GM23248 (cell line): Measurements from ENCODE around the gene ALDH3B2. TPM values are rescaled to one million over a fixed set of nuclear protein-coding genes. Genes with fewer than 3 reads are reported as not detected.

Source experiments
- DNase-seq: peaks from one replicate; pipeline ENCODE4 v3.0.0-alpha.2; 2015
- H2AFZ ChIP-seq: fragments of 200-600 bp; sonication (generic); 2 replicates; pipeline ENCODE4 v1.6.1; 2016; ENCODE audit warnings: antibody characterized with exemption
- H3F3A ChIP-seq: fragments of 200-600 bp; sonication (generic); 2 replicates; pipeline ENCODE4 v1.6.1; 2016; ENCODE audit warnings: mild to moderate bottlenecking, antibody characterized with exemption, mixed run types; ENCODE audit not compliant: insufficient read depth
- H3K27ac ChIP-seq: fragments of 200-600 bp; sonication (generic); 2 replicates; pipeline ENCODE4 v1.5.1; 2016; ENCODE audit warnings: mild to moderate bottlenecking
- H3K27me3 ChIP-seq: fragments of 200-600 bp; sonication (generic); replicated peaks from 2 replicates; pipeline ENCODE4 v1.6.1; 2016; ENCODE audit warnings: mild to moderate bottlenecking; ENCODE audit not compliant: insufficient read depth
- H3K36me3 ChIP-seq: fragments of 200-600 bp; sonication (generic); 2 replicates; pipeline ENCODE4 v1.6.1; 2016; ENCODE audit warnings: low read depth, mild to moderate bottlenecking
- H3K4me1 ChIP-seq: fragments of 200-600 bp; sonication (generic); 2 replicates; pipeline ENCODE4 v1.6.1; 2016; ENCODE audit warnings: mild to moderate bottlenecking; ENCODE audit not compliant: insufficient read depth
- H3K4me2 ChIP-seq: fragments of 200-600 bp; sonication (generic); one replicate; pipeline ENCODE4 v1.6.1; 2016; ENCODE audit warnings: mild to moderate bottlenecking; ENCODE audit not compliant: unreplicated experiment
- H3K4me3 ChIP-seq: fragments of 200-600 bp; sonication (generic); 2 replicates; pipeline ENCODE4 v1.5.1; 2016; ENCODE audit warnings: mild to moderate bottlenecking
- H3K79me2 ChIP-seq: fragments of 200-600 bp; sonication (generic); 2 replicates; pipeline ENCODE4 v1.6.1; 2016; ENCODE audit warnings: mild to moderate bottlenecking; ENCODE audit not compliant: insufficient read depth
- H3K9ac ChIP-seq: fragments of 200-600 bp; sonication (generic); 2 replicates; pipeline ENCODE4 v1.6.1; 2016; ENCODE audit warnings: mild to moderate bottlenecking
- H3K9me2 ChIP-seq: fragments of 200-600 bp; sonication (generic); 2 replicates; pipeline ENCODE4 v1.6.1; 2016; ENCODE audit warnings: mixed run types, mild to moderate bottlenecking, moderate library complexity; ENCODE audit not compliant: insufficient read depth
- H3K9me3 ChIP-seq: fragments of 200-600 bp; sonication (generic); one replicate; pipeline ENCODE4 v1.6.1; 2017; ENCODE audit warnings: low read depth
- H4K20me1 ChIP-seq: fragments of 200-600 bp; sonication (generic); 2 replicates; pipeline ENCODE4 v1.6.0; 2016; ENCODE audit not compliant: insufficient read depth
- EZH2 ChIP-seq: fragments of 200-600 bp; sonication (generic); IDR thresholded peaks from 2 replicates; pipeline ENCODE4 v1.6.1; 2018; ENCODE audit warnings: antibody characterized with exemption, mild to moderate bottlenecking; ENCODE audit not compliant: insufficient read depth, poor library complexity, severe bottlenecking
- EZH2phosphoT487 ChIP-seq: fragments of 200-600 bp; sonication (generic); IDR thresholded peaks from 2 replicates; pipeline ENCODE4 v1.6.1; 2018; ENCODE audit warnings: antibody characterized with exemption, moderate library complexity, mild to moderate bottlenecking, low read depth; ENCODE audit not compliant: insufficient read depth
- WGBS, 2 experiments: methylation state at CpG; one replicate each; pipeline ENCODE4 v1.1.6; 2015 to 2017; ENCODE audit warnings: low lambda C conversion rate in 2 of 2, low coverage in 1 of 2; ENCODE audit errors: missing lambda C conversion rate in 2 of 2; 5-methylcytosine and 5-hydroxymethylcytosine counted together
- in situ Hi-C: fragments of 300-500 bp; cut with MboI; formaldehyde crosslinking; loops from 2 replicates; pipeline ENCODE4 v1.15.0; 2020
- polyA plus RNA-seq: library from polyadenylated mRNA; unstranded; fragments of >200 nt; fragmentation: Nextera tagmentation; extraction: Ambion mirVana; gene quantifications from 2 replicates; pipeline ENCODE4 v1.2.1, GENCODE V29; 2016
- total RNA-seq: library from RNA; depleted of rRNA; stranded (reverse); fragments of >200 nt; shearing (Covaris generic); gene quantifications from 2 replicates; pipeline ENCODE4 v1.2.3, GENCODE V29; 2014

The ALDH3B2 gene
- total and polyA plus RNA-seq, 2 experiments from 2014 or later = not detected

DNA sequence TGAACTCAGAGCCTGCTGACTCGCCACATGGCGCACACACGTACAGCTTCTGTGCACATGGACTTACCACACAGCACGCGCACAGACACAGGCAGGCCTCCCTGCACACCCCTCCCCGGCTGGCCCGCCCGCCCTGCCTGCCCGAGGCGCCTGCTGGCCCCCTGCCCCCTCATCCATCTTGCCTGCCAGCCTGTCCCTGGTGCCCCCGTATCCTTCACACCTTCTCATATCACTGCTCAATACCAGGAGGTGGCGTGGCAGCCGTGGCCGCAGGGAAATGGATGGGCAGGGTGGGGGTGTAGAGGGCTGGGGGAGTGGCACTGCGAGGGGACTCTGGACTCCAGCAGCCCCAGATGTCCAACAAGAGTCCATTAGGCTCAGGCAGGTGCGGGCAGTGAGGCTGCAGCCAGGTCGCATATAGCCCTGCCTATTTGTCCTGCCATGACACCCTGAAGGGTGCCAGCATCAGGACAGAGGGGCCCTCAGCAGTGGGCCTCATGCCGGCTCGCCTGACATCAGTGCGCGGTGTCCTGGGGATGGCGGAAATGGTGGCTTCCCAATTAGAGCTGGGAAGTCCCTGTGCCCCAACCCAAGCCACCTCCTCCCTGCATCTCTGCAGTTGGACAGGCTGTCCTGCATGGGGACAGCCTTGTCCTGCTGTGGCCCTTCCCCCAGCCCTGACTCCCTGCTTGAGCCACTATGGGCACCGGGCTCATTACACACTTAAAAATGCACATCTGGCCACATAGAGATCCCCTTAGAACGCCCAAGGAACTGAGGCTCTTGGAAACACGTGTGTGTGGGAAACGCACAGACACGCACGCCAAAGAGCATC, 32.9 kb downstream of the ALDH3B2 start:
- in situ Hi-C loops = no loop called here
- no peaks in the 10 kb centered on the region for H3K79me2 ChIP-seq
- no peaks in the 10 kb centered on the region for H3K4me1 ChIP-seq
- H3K9me3 ChIP-seq = no peaks in the 10 kb centered on the region
- H3K27me3 ChIP-seq = peaks cover 8% of the 10 kb centered on the region; the same call in 1 of the 2 replicates
- no peak for DNase-seq
- H4K20me1 ChIP-seq = no peaks in the 10 kb centered on the region
- H2AFZ ChIP-seq = no peak overlapping the region
- H3K9ac ChIP-seq = no peak overlapping the region
- H3K27ac ChIP-seq = no peak overlapping the region
- H3K4me3 ChIP-seq = no peak overlapping the region
- H3F3A ChIP-seq = no peaks in the 10 kb centered on the region
- WGBS, 2 experiments = 19% methylated on average over 26 to 28 of the region's 28 CpGs
- no peak overlapping the region for H3K4me2 ChIP-seq
- H3K9me2 ChIP-seq = no peaks in the 10 kb centered on the region
- no peaks in the 10 kb centered on the region for H3K36me3 ChIP-seq
- TF ChIP-seq EZH2phosphoT487 (no peak), EZH2 (no peak)

GRCh38 chr11:67640758-67641337, 33.6 kb downstream of the ALDH3B2 start:
- no peaks in the 10 kb centered on the region for H3K79me2 ChIP-seq
- WGBS, 2 experiments = 1 to 3% methylated on average over 10 to 12 of the region's 12 CpGs
- H2AFZ ChIP-seq = no peak overlapping the region
- TF ChIP-seq EZH2 = no peak
- no peak for TF ChIP-seq EZH2phosphoT487
- no peak overlapping the region for H3K4me2 ChIP-seq
- no peak overlapping the region for H3K4me3 ChIP-seq
- no peak for DNase-seq
- no peak overlapping the region for H3K9ac ChIP-seq
- H4K20me1 ChIP-seq = no peaks in the 10 kb centered on the region
- no peaks in the 10 kb centered on the region for H3K36me3 ChIP-seq
- H3K9me3 ChIP-seq = no peaks in the 10 kb centered on the region
- H3K9me2 ChIP-seq = no peaks in the 10 kb centered on the region
- in situ Hi-C loops = no loop called here
- H3F3A ChIP-seq = no peaks in the 10 kb centered on the region
- H3K27me3 ChIP-seq = peaks cover 8% of the 10 kb centered on the region; the same call in 1 of the 2 replicates
- no peak overlapping the region for H3K27ac ChIP-seq
- H3K4me1 ChIP-seq = no peaks in the 10 kb centered on the region

GRCh38 chr11:67640021-67640757, 34.2 kb downstream of the ALDH3B2 start:
- Histone ChIP-seq H3K9me2 (no peaks in the 10 kb centered on the region), H3K27me3 (peaks cover 8% of the 10 kb centered on the region; the same call in 1 of the 2 replicates), H3K9me3 (no peaks in the 10 kb centered on the region), H3K9ac (no peak overlapping the region), H2AFZ (no peak overlapping the region), H3F3A (no peaks in the 10 kb centered on the region), H3K4me3 (no peak overlapping the region), H3K36me3 (no peaks in the 10 kb centered on the region), H3K4me1 (no peaks in the 10 kb centered on the region), H3K79me2 (no peaks in the 10 kb centered on the region), H4K20me1 (no peaks in the 10 kb centered on the region), H3K27ac (no peak overlapping the region), H3K4me2 (no peak overlapping the region)
- WGBS, 2 experiments = 14 to 17% methylated on average over 21 to 23 of the region's 23 CpGs
- TF ChIP-seq EZH2phosphoT487 = no peak
- no peak for TF ChIP-seq EZH2
- in situ Hi-C loops = no loop called here
- DNase-seq = peak; percentile 85

- Histone ChIP-seq H4K20me1 (no peaks in the 10 kb centered on the region), H2AFZ (no peak within 1 kb of the TSS), H3K4me3 (no peak within 1 kb of the TSS), H3F3A (no peaks in the 10 kb centered on the region), H3K4me2 (no peak within 1 kb of the TSS), H3K27ac (no peak within 1 kb of the TSS), H3K9me2 (no peaks in the 10 kb centered on the region), H3K9ac (no peak within 1 kb of the TSS), H3K9me3 (no peaks in the 10 kb centered on the region), H3K79me2 (no peaks in the 10 kb centered on the region), H3K36me3 (no peaks in the 10 kb centered on the region), H3K27me3 (peaks cover 8% of the 10 kb centered on the region; the same call in 1 of the 2 replicates), H3K4me1 (no peaks in the 10 kb centered on the region)
- 46 to 56% methylated on average over 18 of the region's 18 CpGs for WGBS, 2 experiments
- no peak for TF ChIP-seq EZH2phosphoT487
- TF ChIP-seq EZH2 = no peak
- in situ Hi-C loops = no loop called here
- no peak for DNase-seq
These were observed 35.0 kb downstream of the ALDH3B2 start, which contains the start of gene TBX10 for GRCh38 chr11:67639438-67639859. Gene TBX10 (minus strand): TSS chr11:67639763. CDS start chr11:67639472, 291 bp downstream.
